SW480 (cell line): ENCODE results near the gene TAMALIN.

Experiments used
- DNase-seq: peaks from one replicate; pipeline ENCODE4 v3.0.0-alpha.2; 2016; ENCODE audit warnings: low spot score

TAMALIN gene

GRCh38 chr12:52014567-52015530 lies 8.1 kb downstream of the TAMALIN start:
- no peak for DNase-seq

- no peak for DNase-seq
These were observed 8.8 kb downstream of the TAMALIN start for GRCh38 chr12:52015532-52016041.

GRCh38 chr12:52018433-52019112 lies 11.8 kb downstream of the TAMALIN start:
- DNase-seq, result no peak

- DNase-seq, result no peak
These were observed 12.5 kb downstream of the TAMALIN start for GRCh38 chr12:52019113-52019770.

GRCh38 chr12:52020539-52021336 lies 14.0 kb downstream of the TAMALIN start:
- peak; percentile 54 for DNase-seq

GRCh38 chr12:52022841-52023181 lies 16.1 kb downstream of the TAMALIN start:
- peak; percentile 43 for DNase-seq

- peak; percentile 64 for DNase-seq
These were observed 16.6 kb downstream of the TAMALIN start for GRCh38 chr12:52023182-52023975.

- DNase-seq, result no peak
These were observed 17.4 kb downstream of the TAMALIN start for GRCh38 chr12:52023976-52024688.

GRCh38 chr12:52024845-52025230 lies 18.1 kb downstream of the TAMALIN start:
- DNase-seq, result no peak

GRCh38 chr12:52026263-52026662 lies 19.5 kb downstream of the TAMALIN start:
- DNase-seq, result no peak

GRCh38 chr12:52027085-52027843 lies 20.5 kb downstream of the TAMALIN start:
- no peak for DNase-seq

GRCh38 chr12:52029685-52030084 lies 22.9 kb downstream of the TAMALIN start:
- peak; percentile 44 for DNase-seq

- no peak for DNase-seq
These were observed 25.7 kb downstream of the TAMALIN start for GRCh38 chr12:52032446-52032803.

GRCh38 chr12:52032804-52033445 lies 26.2 kb downstream of the TAMALIN start:
- DNase-seq, result peak; percentile 96

- DNase-seq, result no peak
These were observed 26.8 kb downstream of the TAMALIN start for GRCh38 chr12:52033446-52034140.

- DNase-seq, result no peak
These were observed 28.4 kb downstream of the TAMALIN start for GRCh38 chr12:52035190-52035589.

GRCh38 chr12:52035926-52036325 lies 29.2 kb downstream of the TAMALIN start:
- DNase-seq, result no peak

- peak; percentile 78 for DNase-seq
These were observed 29.9 kb downstream of the TAMALIN start for GRCh38 chr12:52036587-52037171.
